ENCODE results near the gene PNMT. TPM values are rescaled to one million over a fixed set of nuclear protein-coding genes. Genes with fewer than 3 reads are reported as not detected.

The PNMT gene
- total and polyA plus RNA-seq, 2 of the 8 experiments (the other 6 are each of a cell fraction or from before 2014, with no cell fraction given) = 5.6 to 10.9 TPM

DNA sequence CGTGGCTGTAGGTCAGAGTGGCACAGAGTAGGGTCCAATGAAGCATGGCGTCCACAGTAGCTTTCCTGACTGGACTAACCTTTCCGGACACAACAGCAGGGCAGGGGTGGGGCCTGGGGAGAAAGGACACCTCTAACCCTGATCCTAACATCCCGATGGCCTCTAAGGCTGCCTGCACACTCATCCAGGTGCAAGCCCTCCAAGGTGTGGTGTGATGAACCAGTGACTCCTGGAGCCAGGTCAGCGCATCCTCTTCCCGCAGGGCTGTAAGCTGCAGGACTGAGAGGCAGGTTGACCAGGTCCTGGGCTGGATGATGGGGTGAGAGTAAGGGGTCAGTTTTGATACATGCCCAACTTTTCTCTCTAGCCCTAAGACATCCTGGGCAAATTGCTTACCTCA is 28.5 kb downstream of the PNMT start:
- Histone ChIP-seq H3K4me2 (ENCODE audit: insufficient read depth in 1 of 2, low read depth in 2 of 2, low read length in 2 of 2) (peak overlapping the region; percentile 20 to 65), H4K5ac (ENCODE audit: insufficient read length, low read depth, low read length) (peak overlapping the region; percentile 41), H3K4me3 (ENCODE audit: extremely low read depth in 1 of 4, insufficient read depth in 2 of 4, low read depth in 3 of 4, low read length in 4 of 4) (peak overlapping the region in 1 of 4 experiments; percentile 33; a peak in 1 of 8 replicates), H3K14ac (ENCODE audit: insufficient read length) (no peak overlapping the region), H2AK5ac (ENCODE audit: low read depth, low read length) (peak overlapping the region; percentile 98), H4K8ac (ENCODE audit: extremely low read depth, insufficient read depth, low read length) (no peak overlapping the region), H3K9ac (replicated peaks in 1 of 4; ENCODE audit: extremely low read depth in 1 of 4, low read depth in 3 of 4, low read length in 3 of 4) (no peak overlapping the region; a peak in 1 of 7 replicates), H3K36me3 (ENCODE audit: control insufficient read depth in 2 of 4, insufficient read depth in 4 of 4, low read length in 3 of 4) (no peaks in the 10 kb centered on the region), H4K20me1 (replicated peaks in 1 of 2; ENCODE audit: control insufficient read depth in 1 of 2, insufficient read depth in 2 of 2, low read length in 2 of 2) (peaks cover 1 to 8% of the 10 kb centered on the region in 2 experiments), H3K4me1 (replicated peaks in 1 of 4; ENCODE audit: control insufficient read depth in 3 of 4, insufficient read depth in 4 of 4, low read length in 3 of 4) (peaks cover 17 to 32% (median 24%) of the 10 kb centered on the region in 4 experiments), H2BK12ac (ENCODE audit: low read depth, low read length) (peak overlapping the region; percentile 100; the same call in 1 of the 2 replicates), H3K79me1 (ENCODE audit: low read depth, low read length) (peaks cover 2% of the 10 kb centered on the region; the same call in 1 of the 2 replicates), H2AFZ (ENCODE audit: low read length) (no peak overlapping the region), H3K4ac (replicated peaks; ENCODE audit: insufficient read length, low read depth, low read length) (peak overlapping the region; percentile 96), H3K9me3 (ENCODE audit: insufficient read depth in 2 of 2, low read depth in 1 of 2, low read length in 1 of 2) (no peaks in the 10 kb centered on the region), H3K56ac (replicated peaks; ENCODE audit: insufficient read length, low read depth, low read length) (no peak overlapping the region), H2BK5ac (ENCODE audit: low read depth, low read length) (peak overlapping the region; percentile 98; the same call in 1 of the 2 replicates), H3K23ac (ENCODE audit: insufficient read length) (no peak overlapping the region), H2BK120ac (replicated peaks; ENCODE audit: low read depth, low read length) (peak overlapping the region; percentile 79), H4K91ac (replicated peaks; ENCODE audit: insufficient read length, low read length) (peak overlapping the region; percentile 98), H2BK15ac (ENCODE audit: low read length) (peak overlapping the region; percentile 97; the same call in 1 of the 2 replicates), H3K18ac (ENCODE audit: extremely low read depth, low read length) (peak overlapping the region; percentile 91), H2BK20ac (ENCODE audit: low read length) (peak overlapping the region; percentile 99; the same call in 1 of the 2 replicates), H3K27ac (ENCODE audit: low read depth, low read length) (0 out of 2 replicates have a peak overlapping the region, but pooled peaks have one; percentile 37), H3K23me2 (ENCODE audit: low read depth, low read length) (peaks cover 13% of the 10 kb centered on the region), H3K79me2 (ENCODE audit: control insufficient read depth in 1 of 2, insufficient read depth in 2 of 2, low read length in 2 of 2) (peaks cover 13 to 37% of the 10 kb centered on the region in 2 experiments), H3K27me3 (replicated peaks in 1 of 4; ENCODE audit: control insufficient read depth in 3 of 4, extremely low read depth in 1 of 4, insufficient read depth in 3 of 4, low read length in 3 of 4) (no peaks in the 10 kb centered on the region)
- DNase-seq (ENCODE audit: low read depth in 1 of 2, low spot score in 2 of 2) (no peak), FAIRE-seq (no peak)
- POLR2A ChIA-PET (ENCODE audit: partially characterized antibody) = interaction anchor here (0.7 to 38.1 kb wide), 10 partner anchors 10 to 55 kb away, joined by 3 to 708 read pairs (median 4); partner anchors contain the start of genes PGAP3, PNMT and TCAP
- TF ChIP-seq ASH2L (IDR thresholded peaks at IDR 0.05; ENCODE audit: low read length) (no peak), POU5F1 (IDR thresholded peaks at IDR 0.05; ENCODE audit: low read depth, low read length) (no peak), SIX5 (IDR thresholded peaks at IDR 0.05; ENCODE audit: low read depth, low read length) (no peak), SP1 (IDR thresholded peaks at IDR 0.05; ENCODE audit: low read depth, low read length) (no peak), CREB1 (IDR thresholded peaks at IDR 0.05) (no peak), BACH1 (IDR thresholded peaks at IDR 0.05; ENCODE audit: low read length) (no peak), POLR2A (IDR thresholded peaks at IDR 0.05; ENCODE audit: control extremely low read depth in 1 of 2, low read depth in 2 of 2, low read length in 2 of 2) (no peak)
- CTCF ChIA-PET (ENCODE audit: partially characterized antibody) = interaction anchor here (0.9 to 52.4 kb wide), 13 partner anchors 9 to 460 kb away, joined by 3 to 1885 read pairs (median 6); partner anchors contain the start of genes MIEN1, PNMT, PPP1R1B and STARD3
- WGBS, 2 experiments (ENCODE audit: extremely low coverage in 1 of 2, insufficient coverage in 1 of 2, insufficient read length in 1 of 2, insufficient replicate concordance in 2 of 2, low coverage in 1 of 2, low lambda C conversion rate in 2 of 2, missing lambda C conversion rate in 1 of 2) = 64% methylated on average over 6 of the region's 6 CpGs; no CpG with 5 or more reads in 1 of the 2 experiments
